WTC11 (cell line): Measurements from ENCODE around the gene KLF13.

Experiments
- ATF2 ChIP-seq: sonication (generic); formaldehyde crosslinking; IDR thresholded peaks from 2 replicates; pipeline ENCODE4 v1.8.1; 2022; ENCODE audit warnings: low read depth, missing genetic modification reagents, borderline replicate concordance
- CBFB ChIP-seq: sonication (generic); formaldehyde crosslinking; IDR thresholded peaks from 2 replicates; pipeline ENCODE4 v1.8.1; 2022; ENCODE audit warnings: mild to moderate bottlenecking, low read depth, missing genetic modification reagents
- CTCF ChIP-seq: fragments of 200-600 bp; IDR thresholded peaks from 2 replicates; pipeline ENCODE4 v1.8.0; 2022; ENCODE audit warnings: antibody characterized with exemption
- E2F1 ChIP-seq: sonication (generic); formaldehyde crosslinking; IDR thresholded peaks from 2 replicates; pipeline ENCODE4 v1.8.0; 2022; ENCODE audit warnings: mild to moderate bottlenecking, missing genetic modification reagents
- ESRRA ChIP-seq: sonication (generic); formaldehyde crosslinking; IDR thresholded peaks from 2 replicates; pipeline ENCODE4 v1.8.1; 2022; ENCODE audit warnings: mild to moderate bottlenecking, missing genetic modification reagents, borderline replicate concordance
- MLX ChIP-seq: sonication (generic); formaldehyde crosslinking; IDR thresholded peaks from 2 replicates; pipeline ENCODE4 v1.8.1; 2023; ENCODE audit warnings: mild to moderate bottlenecking, missing genetic modification reagents, moderate library complexity
- NR1H2 ChIP-seq: sonication (generic); formaldehyde crosslinking; IDR thresholded peaks from 2 replicates; pipeline ENCODE4 v1.9.0; 2021; ENCODE audit warnings: mild to moderate bottlenecking, moderate library complexity, missing genetic modification reagents
- PRDM15 ChIP-seq: sonication (generic); formaldehyde crosslinking; IDR thresholded peaks from 2 replicates; pipeline ENCODE4 v1.8.0; 2022; ENCODE audit warnings: missing genetic modification reagents
- RELA ChIP-seq: sonication (generic); formaldehyde crosslinking; IDR thresholded peaks from 2 replicates; pipeline ENCODE4 v1.8.1; 2022; ENCODE audit warnings: missing genetic modification reagents, mild to moderate bottlenecking, borderline replicate concordance
- ZNF138 ChIP-seq: sonication (generic); formaldehyde crosslinking; conservative IDR thresholded peaks from 2 replicates; pipeline ENCODE4 v1.8.1; 2022; ENCODE audit warnings: mild to moderate bottlenecking, moderate library complexity, missing genetic modification reagents

- TF ChIP-seq ATF2 (CRISPR knock-in tag) (no peak), MLX (no peak), CTCF (no peak), ESRRA (CRISPR knock-in tag) (no peak), RELA (no peak), NR1H2 (no peak), PRDM15 (no peak), CBFB (CRISPR knock-in tag) (no peak), E2F1 (CRISPR knock-in tag) (no peak), ZNF138 (CRISPR knock-in tag) (no peak)
These were observed 88.6 kb downstream of the KLF13 start for GRCh38 chr15:31415201-31415600.
